Esophagus muscularis mucosa (tissue), 4 donors: ENCODE measurements around the gene ZFHX2.
"Not testable (repeated sequence)": the region's sequence is repeated elsewhere in the genome, so short reads cannot be mapped to it uniquely, and the experiment has no call there.

Source experiments
- EP300 ChIP-seq: sonication (generic); formaldehyde crosslinking; IDR thresholded peaks from one replicate; pipeline ENCODE4 v1.6.1; 2017; ENCODE audit warnings: antibody characterized with exemption
- POLR2AphosphoS5 ChIP-seq, 2 donors: sonication (generic); formaldehyde crosslinking; IDR thresholded peaks; one replicate each; pipeline ENCODE4 v1.6.1; 2017; ENCODE audit warnings: antibody characterized with exemption in 2 of 2
- TF ChIP-seq, protein P1 (sequence below), 3 experiments: fragments of 200-600 bp in 2 of 3; fragments of 450-650 bp in 1 of 3; sonication (generic) in 2 of 3; IDR thresholded peaks; one replicate each; pipeline ENCODE4 v1.5.1; 2017 to 2019; ENCODE audit warnings: antibody characterized with exemption in 3 of 3, mild to moderate bottlenecking in 2 of 3, moderate library complexity in 1 of 3

DNA sequence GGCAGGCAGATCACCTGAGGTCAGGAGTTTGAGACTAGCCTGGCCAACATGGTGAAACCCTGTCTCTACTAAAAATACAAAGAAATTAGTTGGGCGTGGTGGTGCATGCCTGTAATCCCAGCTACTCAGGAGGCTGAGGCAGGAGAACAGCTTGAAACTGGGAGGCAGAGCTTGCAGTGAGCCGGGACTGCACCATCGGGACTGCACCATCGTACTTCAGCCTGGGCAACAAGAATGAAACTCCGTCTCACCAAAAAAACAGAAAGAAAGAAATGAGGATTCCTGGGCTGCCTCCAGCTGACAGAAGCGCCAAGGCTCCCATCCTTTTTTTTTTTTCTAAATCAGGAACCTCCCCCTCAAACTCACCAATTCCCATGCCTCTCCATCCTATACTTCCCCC, 14.7 kb downstream of the ZFHX2 start:
- TF ChIP-seq, protein P1, sequence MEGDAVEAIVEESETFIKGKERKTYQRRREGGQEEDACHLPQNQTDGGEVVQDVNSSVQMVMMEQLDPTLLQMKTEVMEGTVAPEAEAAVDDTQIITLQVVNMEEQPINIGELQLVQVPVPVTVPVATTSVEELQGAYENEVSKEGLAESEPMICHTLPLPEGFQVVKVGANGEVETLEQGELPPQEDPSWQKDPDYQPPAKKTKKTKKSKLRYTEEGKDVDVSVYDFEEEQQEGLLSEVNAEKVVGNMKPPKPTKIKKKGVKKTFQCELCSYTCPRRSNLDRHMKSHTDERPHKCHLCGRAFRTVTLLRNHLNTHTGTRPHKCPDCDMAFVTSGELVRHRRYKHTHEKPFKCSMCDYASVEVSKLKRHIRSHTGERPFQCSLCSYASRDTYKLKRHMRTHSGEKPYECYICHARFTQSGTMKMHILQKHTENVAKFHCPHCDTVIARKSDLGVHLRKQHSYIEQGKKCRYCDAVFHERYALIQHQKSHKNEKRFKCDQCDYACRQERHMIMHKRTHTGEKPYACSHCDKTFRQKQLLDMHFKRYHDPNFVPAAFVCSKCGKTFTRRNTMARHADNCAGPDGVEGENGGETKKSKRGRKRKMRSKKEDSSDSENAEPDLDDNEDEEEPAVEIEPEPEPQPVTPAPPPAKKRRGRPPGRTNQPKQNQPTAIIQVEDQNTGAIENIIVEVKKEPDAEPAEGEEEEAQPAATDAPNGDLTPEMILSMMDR (IDR thresholded peaks at IDR 0.05), result not testable (repeated sequence)
- not testable (repeated sequence) for TF ChIP-seq POLR2AphosphoS5 (IDR thresholded peaks at IDR 0.05); EP300
